Upper lobe of left lung (tissue), 4 donors: ENCODE results near the gene IGF2BP3.

Experiments
- CTCF ChIP-seq, 6 experiments: fragments of 450-650 bp in 4 of 6; fragments of 200-600 bp in 2 of 6; sonication (generic) in 2 of 6; IDR thresholded peaks; one replicate each; pipeline ENCODE4 v1.5.1; 2016 to 2019; ENCODE audit warnings: antibody characterized with exemption in 6 of 6
- POLR2AphosphoS5 ChIP-seq, 2 donors: sonication (generic); formaldehyde crosslinking; IDR thresholded peaks; one replicate each; pipeline ENCODE4 v1.5.1; 2017; ENCODE audit warnings: antibody characterized with exemption in 2 of 2

GRCh38 chr7:23396222-23397015 lies 73.9 kb downstream of the IGF2BP3 start:
- TF ChIP-seq CTCF (IDR thresholded peaks at IDR 0.05) (no peak), POLR2AphosphoS5 (IDR thresholded peaks at IDR 0.05) (no peak)
